Measurements from ENCODE around the gene CS.

Gene CS

GRCh38 chr12:56253091-56253490, 47.0 kb downstream of the CS start:
- no peak for DNase-seq (ENCODE audit: extremely low read depth in 1 of 2, low read depth in 1 of 2)

GRCh38 chr12:56252649-56253048, 47.5 kb downstream of the CS start:
- DNase-seq (ENCODE audit: extremely low read depth in 1 of 2, low read depth in 1 of 2), result no peak

GRCh38 chr12:56248711-56249110, 51.4 kb downstream of the CS start:
- DNase-seq (ENCODE audit: extremely low read depth in 1 of 2, low read depth in 1 of 2), result no peak

- DNase-seq (ENCODE audit: extremely low read depth in 1 of 2, low read depth in 1 of 2), result no peak
Observed at GRCh38 chr12:56247923-56248322, 52.2 kb downstream of the CS start.

- DNase-seq (ENCODE audit: extremely low read depth in 1 of 2, low read depth in 1 of 2), result no peak
Observed at GRCh38 chr12:56244494-56244893, 55.6 kb downstream of the CS start.

GRCh38 chr12:56243731-56244181, 56.4 kb downstream of the CS start:
- DNase-seq (ENCODE audit: extremely low read depth in 1 of 2, low read depth in 1 of 2), result no peak

DNA sequence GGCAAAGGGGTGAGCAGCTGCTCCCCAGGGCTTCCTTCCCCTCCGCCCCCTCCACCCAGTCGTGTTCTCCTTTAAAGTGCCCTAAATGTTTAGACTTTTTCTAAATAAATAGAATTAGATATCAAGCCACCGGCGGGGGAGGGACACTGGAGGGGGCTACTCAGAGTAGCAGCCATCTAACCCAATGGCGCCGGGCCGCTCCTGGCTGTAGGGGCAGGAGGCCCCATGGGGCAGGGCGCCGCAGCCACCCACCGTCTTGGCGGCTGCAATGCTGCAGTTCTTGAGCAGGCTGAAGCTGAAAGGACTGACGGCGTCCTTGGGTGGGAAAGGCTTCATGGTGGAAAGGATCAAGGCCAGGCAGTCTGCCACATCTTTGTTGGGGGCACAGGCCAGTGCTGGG, 57.1 kb downstream of the CS start:
- no peak for DNase-seq (ENCODE audit: extremely low read depth in 1 of 2, low read depth in 1 of 2)

- DNase-seq (ENCODE audit: extremely low read depth in 1 of 2, low read depth in 1 of 2), result no peak
Observed at GRCh38 chr12:56241424-56242303, 58.5 kb downstream of the CS start.

- no peak for DNase-seq (ENCODE audit: extremely low read depth in 1 of 2, low read depth in 1 of 2)
Observed at GRCh38 chr12:56237552-56237951, 62.6 kb downstream of the CS start.

- DNase-seq (ENCODE audit: extremely low read depth in 1 of 2, low read depth in 1 of 2), result no peak
Observed at GRCh38 chr12:56236985-56237384, 63.1 kb downstream of the CS start.

- no peak for DNase-seq (ENCODE audit: extremely low read depth in 1 of 2, low read depth in 1 of 2)
Observed at GRCh38 chr12:56236091-56236490, 64.0 kb downstream of the CS start.

GRCh38 chr12:56234746-56235436, 65.2 kb downstream of the CS start:
- DNase-seq (ENCODE audit: extremely low read depth in 1 of 2, low read depth in 1 of 2), result no peak

- DNase-seq (ENCODE audit: extremely low read depth in 1 of 2, low read depth in 1 of 2), result no peak
Observed at GRCh38 chr12:56231184-56231582, 68.9 kb downstream of the CS start.

DNA sequence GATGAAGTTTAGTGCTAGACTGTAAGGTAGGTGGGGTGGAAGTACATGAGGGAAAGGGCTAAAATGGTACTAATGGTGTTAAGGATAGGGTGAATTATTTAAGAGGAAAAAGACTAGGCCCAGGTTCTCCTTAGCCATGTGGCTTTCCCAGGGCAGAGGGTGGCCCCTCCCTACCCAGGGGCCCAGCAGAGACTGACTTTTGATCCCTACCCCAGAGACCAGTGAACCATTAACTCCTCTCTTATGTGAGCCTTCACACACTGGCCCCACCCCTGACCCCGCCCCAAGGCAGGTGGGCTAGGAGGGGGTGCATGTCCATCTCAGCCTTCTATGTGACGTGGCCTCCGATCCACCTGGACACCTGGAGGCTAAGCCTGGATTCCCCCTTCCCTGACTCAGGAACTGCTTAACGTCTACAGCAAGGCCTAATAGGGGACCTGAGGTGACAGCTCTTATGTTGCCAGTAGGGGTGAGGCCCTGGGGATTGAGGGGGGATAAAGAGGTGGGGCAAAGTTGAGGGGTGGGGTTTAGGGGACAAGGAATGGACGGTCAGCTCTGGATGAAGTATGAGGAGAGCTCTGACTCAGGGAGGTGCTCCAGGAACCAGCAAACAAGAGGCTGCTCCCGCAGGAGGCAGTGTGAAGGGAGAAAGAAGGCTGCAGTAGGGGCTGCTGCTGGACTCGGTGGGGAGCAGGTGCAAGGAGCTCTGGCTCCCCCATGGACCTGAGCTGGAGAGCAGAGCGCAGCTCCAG, 69.5 kb downstream of the CS start:
- DNase-seq (ENCODE audit: extremely low read depth in 1 of 2, low read depth in 1 of 2), result no peak

GRCh38 chr12:56229916-56230431, 70.2 kb downstream of the CS start, which contains the start of gene SLC39A5:
SLC39A5 (plus strand) TSS chr12:56230051; CDS start chr12:56231275, 1,224 bp downstream.
- DNase-seq (ENCODE audit: extremely low read depth in 1 of 2, low read depth in 1 of 2), result no peak

- DNase-seq (ENCODE audit: extremely low read depth in 1 of 2, low read depth in 1 of 2), result no peak
Observed at GRCh38 chr12:56229082-56229481, 71.0 kb downstream of the CS start.

- DNase-seq (ENCODE audit: extremely low read depth in 1 of 2, low read depth in 1 of 2), result no peak
Observed at GRCh38 chr12:56224954-56225353, 75.2 kb downstream of the CS start.

DNA sequence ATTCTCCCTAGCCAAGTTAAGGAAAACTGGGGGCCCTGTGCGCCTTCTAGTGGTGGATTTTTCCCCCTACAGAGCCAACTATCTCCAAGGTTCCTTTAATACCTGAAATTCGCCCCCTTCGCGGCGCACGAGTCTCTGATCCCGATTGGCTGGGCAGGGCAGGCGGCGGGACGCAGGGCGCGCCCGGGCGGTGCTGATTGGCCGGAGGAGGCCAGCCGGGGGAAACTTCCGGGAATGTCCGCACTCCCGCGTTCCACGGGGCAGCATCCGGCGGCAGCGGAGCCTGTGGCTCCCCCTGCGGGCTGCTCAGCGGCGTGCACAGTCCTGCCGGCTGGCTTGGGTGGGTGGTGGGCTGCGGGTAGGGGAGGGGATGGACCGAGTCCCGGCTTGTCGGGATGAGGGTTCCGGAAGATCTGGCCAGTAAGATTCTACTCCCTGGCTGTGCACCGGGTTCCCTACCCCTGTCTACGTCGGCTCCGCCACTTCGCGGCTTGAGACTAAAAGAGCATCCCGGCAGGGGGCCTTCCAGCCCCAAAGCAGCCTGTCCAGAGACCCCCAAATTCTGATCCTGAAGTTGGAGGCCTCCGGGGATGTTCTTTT, 75.9 kb downstream of the CS start, which contains the start of gene NABP2:
NABP2 (plus strand) TSS at position 241 of the 600 bp plus-strand sequence. CDS start 515 bp downstream, outside the sequence.
- DNase-seq (ENCODE audit: extremely low read depth in 1 of 2, low read depth in 1 of 2), result peak; percentile 80 to 82

GRCh38 chr12:56223571-56224101, 76.5 kb downstream of the CS start:
- no peak for DNase-seq (ENCODE audit: extremely low read depth in 1 of 2, low read depth in 1 of 2)

DNA sequence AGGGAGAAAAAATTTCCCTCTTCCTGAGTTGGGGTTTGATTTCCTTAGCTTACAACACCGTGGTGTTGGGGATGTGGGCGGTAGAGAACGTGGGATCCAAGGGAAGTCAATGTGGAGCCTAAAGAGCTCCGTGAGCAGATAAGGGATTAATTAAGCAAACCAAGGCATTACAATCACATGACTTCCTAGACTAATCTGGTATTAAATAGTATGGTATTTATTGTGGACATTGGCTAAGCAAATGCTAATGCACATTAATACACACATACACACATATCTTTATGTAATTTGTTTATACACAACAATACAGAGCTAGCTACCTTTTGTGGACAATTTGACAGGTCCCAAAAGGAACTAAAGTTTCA, 77.6 kb downstream of the CS start:
- no peak for DNase-seq (ENCODE audit: extremely low read depth in 1 of 2, low read depth in 1 of 2)

Data from activated CD8-positive, alpha-beta memory T cell treated with anti-CD3 and anti-CD28 coated beads for 1 hour (primary cell).